GM23338 (cell line): ENCODE results near the gene TRPM3. TPM values are rescaled to one million over a fixed set of nuclear protein-coding genes. Genes with fewer than 3 reads are reported as not detected.
A peak's percentile ranks its signal among the peaks of the same experiment; 100 is the strongest.

Experiments used
- ATAC-seq: fragments of 200-7000 bp; cut with Tn5 transposase; 3 replicates; pipeline ENCODE4 v1.9.1; 2020
- DNase-seq: peaks from one replicate; pipeline ENCODE4 v3.0.0-alpha.2; 2015; ENCODE audit warnings: low spot score
- H2AFZ ChIP-seq: fragments of 200-600 bp; sonication (generic); 2 replicates; pipeline ENCODE4 v1.8.0; 2016; ENCODE audit warnings: antibody characterized with exemption, mild to moderate bottlenecking, moderate library complexity
- H3F3A ChIP-seq: fragments of 200-600 bp; sonication (generic); replicated peaks from 2 replicates; pipeline ENCODE4 v1.8.0; 2017; ENCODE audit warnings: antibody characterized with exemption, mixed run types, low read depth
- H3K27ac ChIP-seq: fragments of 200-600 bp; sonication (generic); 2 replicates; pipeline ENCODE4 v1.6.1; 2016; ENCODE audit warnings: low read depth
- H3K27me3 ChIP-seq: fragments of 200-600 bp; sonication (generic); 2 replicates; pipeline ENCODE4 v1.8.0; 2016; ENCODE audit warnings: mild to moderate bottlenecking, mixed run types, moderate library complexity; ENCODE audit not compliant: insufficient read depth
- H3K36me3 ChIP-seq: fragments of 200-600 bp; sonication (generic); 2 replicates; pipeline ENCODE4 v1.8.0; 2016; ENCODE audit warnings: mild to moderate bottlenecking; ENCODE audit not compliant: insufficient read depth
- H3K4me1 ChIP-seq: fragments of 200-600 bp; sonication (generic); 2 replicates; pipeline ENCODE4 v1.8.0; 2016; ENCODE audit warnings: mild to moderate bottlenecking, moderate library complexity; ENCODE audit not compliant: insufficient read depth
- H3K4me2 ChIP-seq: fragments of 200-600 bp; sonication (generic); 2 replicates; pipeline ENCODE4 v1.7.1; 2017; ENCODE audit warnings: mixed run types
- H3K4me3 ChIP-seq: fragments of 200-600 bp; sonication (generic); 2 replicates; pipeline ENCODE4 v1.6.1; 2016; ENCODE audit warnings: mixed run types
- H3K79me2 ChIP-seq: fragments of 200-600 bp; sonication (generic); replicated peaks from 2 replicates; pipeline ENCODE4 v1.8.0; 2017; ENCODE audit warnings: mild to moderate bottlenecking; ENCODE audit not compliant: insufficient read depth
- H3K9me2 ChIP-seq: fragments of 200-600 bp; sonication (generic); 2 replicates; pipeline ENCODE4 v1.8.0; 2017; ENCODE audit not compliant: insufficient read depth
- H4K20me1 ChIP-seq: fragments of 200-600 bp; sonication (generic); replicated peaks from 2 replicates; pipeline ENCODE4 v1.8.0; 2017; ENCODE audit warnings: mild to moderate bottlenecking; ENCODE audit not compliant: insufficient read depth
- H3K27ac Mint-ChIP-seq: 2 replicates; pipeline ENCODE4 v1.8.0; 2020; ENCODE audit warnings: inconsistent platforms, mild to moderate bottlenecking, moderate library complexity, mixed read lengths
- H3K27me3 Mint-ChIP-seq: 3 replicates; pipeline ENCODE4 v1.8.0; 2022; ENCODE audit warnings: low read depth, mild to moderate bottlenecking, moderate library complexity, mixed read lengths, inconsistent platforms; ENCODE audit not compliant: insufficient read depth, poor library complexity
- H3K36me3 Mint-ChIP-seq: 3 replicates; pipeline ENCODE4 v1.8.0; 2021; ENCODE audit warnings: low read depth, mild to moderate bottlenecking, inconsistent platforms, moderate library complexity, mixed read lengths
- H3K4me1 Mint-ChIP-seq: 3 replicates; pipeline ENCODE4 v1.8.0; 2020; ENCODE audit warnings: mild to moderate bottlenecking, inconsistent platforms, mixed read lengths
- H3K4me3 Mint-ChIP-seq: 3 replicates; pipeline ENCODE4 v1.8.0; 2021; ENCODE audit warnings: moderate library complexity, mild to moderate bottlenecking, inconsistent platforms, mixed read lengths
- H3K9me3 Mint-ChIP-seq: 3 replicates; pipeline ENCODE4 v1.8.0; 2020; ENCODE audit warnings: moderate library complexity, mild to moderate bottlenecking, inconsistent platforms, mixed read lengths
- CTCF ChIP-seq, 2 experiments: fragments of 200-600 bp in 1 of 2; sonication (generic) in 1 of 2; conservative IDR thresholded peaks; 2 replicates each; pipeline versions ENCODE4 v1.5.1 to v1.6.1; 2016 to 2017; ENCODE audit warnings: antibody characterized with exemption in 2 of 2, low read depth in 2 of 2, mild to moderate bottlenecking in 2 of 2, moderate library complexity in 1 of 2
- ETS1 ChIP-seq: IDR thresholded peaks from 2 replicates; pipeline ENCODE4 v1.6.1; 2016; ENCODE audit warnings: antibody characterized with exemption
- JUNB ChIP-seq: IDR thresholded peaks from one replicate; pipeline ENCODE4 v1.6.1; 2016; ENCODE audit warnings: antibody characterized with exemption; ENCODE audit not compliant: unreplicated experiment
- POLR2AphosphoS5 ChIP-seq: IDR thresholded peaks from 2 replicates; pipeline ENCODE4 v1.6.1; 2016; ENCODE audit warnings: antibody characterized with exemption, low read depth
- ZNF114 ChIP-seq: fragments of 250-450 bp; sonication (Bioruptor Pico); IDR thresholded peaks from 2 replicates; pipeline ENCODE4 v1.5.0; 2020; ENCODE audit warnings: mild to moderate bottlenecking, moderate library complexity
- ZNF462 ChIP-seq: fragments of 250-450 bp; sonication (Bioruptor Pico); IDR thresholded peaks from 2 replicates; pipeline ENCODE4 v1.5.0; 2020; ENCODE audit warnings: mild to moderate bottlenecking, moderate library complexity
- polyA plus RNA-seq: library from polyadenylated mRNA; unstranded; fragments of >200 nt; fragmentation: Nextera tagmentation; extraction: Ambion mirVana; gene quantifications from 2 replicates; pipeline ENCODE4 v1.2.1, GENCODE V29; 2016
- total RNA-seq: library from RNA; depleted of rRNA; stranded (reverse); fragments of >200 nt; shearing (Covaris generic); gene quantifications from 2 replicates; pipeline ENCODE4 v1.2.3, GENCODE V29; 2014

Gene TRPM3
- total and polyA plus RNA-seq, 2 experiments from 2014 or later: 2.8 to 8.2 TPM

GRCh38 chr9:70492319-70492777 is 629.1 kb downstream of the TRPM3 start:
- H4K20me1 ChIP-seq: no peaks in the 10 kb centered on the region
- no peak overlapping the region for H3K4me3 ChIP-seq
- DNase-seq: no peak
- no peaks in the 10 kb centered on the region for H3K27me3 ChIP-seq
- no peaks in the 10 kb centered on the region for H3F3A ChIP-seq
- no peak overlapping the region for H3K4me2 ChIP-seq
- no peaks in the 10 kb centered on the region for H3K36me3 ChIP-seq
- peak overlapping the region; percentile 32; the same call in 1 of the 2 replicates for H2AFZ ChIP-seq
- Mint-ChIP-seq H3K36me3 (no peaks in the 10 kb centered on the region; the same call in 2 of the 3 replicates), H3K27me3 (peaks cover 2% of the 10 kb centered on the region), H3K27ac (no peak overlapping the region), H3K4me3 (no peak overlapping the region), H3K9me3 (no peaks in the 10 kb centered on the region; the same call in 2 of the 3 replicates), H3K4me1 (no peaks in the 10 kb centered on the region; the same call in 2 of the 3 replicates)
- H3K79me2 ChIP-seq: no peaks in the 10 kb centered on the region
- TF ChIP-seq ZNF462 (CRISPR knock-in tag) (no peak), JUNB (no peak), CTCF (conservative IDR thresholded peaks at IDR 0.05; ENCODE audit: low read depth in 2 of 2) (no peak), POLR2AphosphoS5 (no peak), ZNF114 (CRISPR knock-in tag) (no peak), ETS1 (no peak)
- peaks cover 5% of the 10 kb centered on the region; the same call in 1 of the 2 replicates for H3K9me2 ChIP-seq
- no peak overlapping the region for H3K27ac ChIP-seq
- no peaks in the 10 kb centered on the region for H3K4me1 ChIP-seq
- ATAC-seq: no peak
